Psoas muscle (tissue), 8 donors: ENCODE data around the gene PRR9. TPM values are rescaled to one million over a fixed set of nuclear protein-coding genes. Genes with fewer than 3 reads are reported as not detected.

Source experiments
- ATAC-seq, 4 donors: fragments of 200-7000 bp; cut with Tn5 transposase; one replicate each; pipeline ENCODE4 v1.9.1; 2020; ENCODE audit warnings: moderate library complexity in 3 of 4, mild to moderate bottlenecking in 2 of 4
- DNase-seq, 2 donors: peaks; one replicate each; pipeline ENCODE4 v3.0.0-alpha.2; 2020
- H3K27ac ChIP-seq: fragments of 200-600 bp; one replicate; pipeline ENCODE4 v1.8.0; 2022
- H3K27me3 ChIP-seq, 3 donors: fragments of 200-600 bp in 1 of 3; one replicate each; pipeline versions ENCODE4 v1.6.1 to v1.8.0; 2013 to 2022; ENCODE audit warnings: low read length in 2 of 3, mild to moderate bottlenecking in 2 of 3, moderate library complexity in 1 of 3; ENCODE audit not compliant: insufficient read depth in 3 of 3
- H3K36me3 ChIP-seq, 2 donors: fragments of 200-600 bp in 1 of 2; one replicate each; pipeline versions ENCODE4 v1.6.1 to v1.8.0; 2013 to 2022; ENCODE audit warnings: low read depth in 1 of 2, mild to moderate bottlenecking in 1 of 2, moderate library complexity in 1 of 2; ENCODE audit not compliant: insufficient read depth in 1 of 2
- H3K4me1 ChIP-seq: fragments of 200-600 bp; one replicate; pipeline ENCODE4 v1.8.0; 2022
- H3K4me3 ChIP-seq: fragments of 200-600 bp; one replicate; pipeline ENCODE4 v1.8.0; 2022; ENCODE audit warnings: mild to moderate bottlenecking
- H3K9me3 ChIP-seq: fragments of 200-600 bp; one replicate; pipeline ENCODE4 v1.8.0; 2022
- CTCF ChIP-seq: fragments of 200-600 bp; IDR thresholded peaks from one replicate; pipeline ENCODE4 v1.8.0; 2022; ENCODE audit warnings: antibody characterized with exemption
- WGBS, 3 donors: extraction: QIAGEN DNeasy Blood & Tissue Kit; methylation state at CpG; one replicate each; pipeline versions ENCODE4 v1.1.6 to v1.1.7; 2013; 5-methylcytosine and 5-hydroxymethylcytosine counted together
- intact Hi-C, 2 donors: fragments of 100-400 bp; cut with DNase I; formaldehyde crosslinking; loops; one replicate each; pipeline versions ENCODE4 v1.11.0 to v1.14.2; 2022
- polyA plus RNA-seq, 3 donors: library from polyadenylated mRNA; stranded (reverse); fragments of 200-250 nt; gene quantifications; one replicate each; pipeline ENCODE4 v1.2.3, GENCODE V29; 2013
- total RNA-seq, 4 donors: library from RNA; stranded (reverse); fragmentation: NEBNext Ultra II Directional in 2 of 4; extraction: Animal tissue kit (Norgen Biotek cat#: 25700) in 2 of 4; gene quantifications; one replicate each; pipeline versions ENCODE4 v1.2.1 to v1.2.4, GENCODE V29; 2021 to 2023
- donor health status: healthy with polysubstance abuse.
- donor health status: DM: no; HTN: no; CAD: no; lungs with moderate emphysema.
- donor health status: Bipolar disorder and iron deficiency.
- donor health status: healthy.
- donor health status: DM: yes; HTN: yes; CAD: no.
- donor health status: DM: no; HTN: no; CAD: no.
- donor health status: DM: no; HTN: no; CAD: no.
- donor health status: DM: yes; HTN: yes; CAD: no.

The PRR9 gene
- total and polyA plus RNA-seq, 7 donors = 0.04 TPM; not detected in 6

- Histone ChIP-seq H3K36me3 (no peaks in the 10 kb centered on the region), H3K27ac (no peak overlapping the region), H3K4me3 (no peak overlapping the region), H3K4me1 (peaks cover 4% of the 10 kb centered on the region), H3K27me3 (peaks cover 0 to 51% (median 19%) of the 10 kb centered on the region in 3 donors), H3K9me3 (no peaks in the 10 kb centered on the region)
- 67 to 82% (median 76%) methylated on average over 1 of the region's 1 CpG for WGBS, 3 donors
- DNase-seq (no peak), ATAC-seq (no peak)
- no peak for TF ChIP-seq CTCF
- intact Hi-C loops = no loop called here
These were observed 48.1 kb downstream of the PRR9 start for GRCh38 chr1:153265457-153265856.

Other genes starting within 250 kb of the PRR9 start
- not detected for gene SPRR4, start 246.9 kb upstream of the PRR9 start, total RNA-seq
- gene SPRR4, start 246.9 kb upstream of the PRR9 start, polyA plus RNA-seq = not detected
- gene SPRR1A, start 233.5 kb upstream of the PRR9 start, total RNA-seq = not detected
- not detected for gene SPRR1A, start 233.5 kb upstream of the PRR9 start, polyA plus RNA-seq
- gene SPRR3, start 215.8 kb upstream of the PRR9 start, total RNA-seq = 1 to 10 TPM in 1 of 4 donors, under 1 TPM in 1, not detected in 2; 0.32 to 1.1 TPM
- gene SPRR3, start 215.8 kb upstream of the PRR9 start, polyA plus RNA-seq = 1 to 10 TPM in 1 of 3 donors, under 1 TPM in 1, not detected in 1; 0.82 to 1.2 TPM
- not detected for gene SPRR1B, start 186.4 kb upstream of the PRR9 start, total RNA-seq
- under 1 TPM in 1 of 3 donors, not detected in 2; 0.23 TPM for gene SPRR1B, start 186.4 kb upstream of the PRR9 start, polyA plus RNA-seq
- gene SPRR2D, start 176.5 kb upstream of the PRR9 start, total RNA-seq = not detected
- gene SPRR2D, start 176.5 kb upstream of the PRR9 start, polyA plus RNA-seq = not detected
- gene SPRR2A, start 160.1 kb upstream of the PRR9 start, total RNA-seq = under 1 TPM in 2 of 4 donors, not detected in 2; 0.34 to 0.56 TPM
- gene SPRR2A, start 160.1 kb upstream of the PRR9 start, polyA plus RNA-seq = under 1 TPM in 1 of 3 donors, not detected in 2; 0.22 TPM
- gene SPRR2B, start 146.0 kb upstream of the PRR9 start, total RNA-seq = not detected
- gene SPRR2B, start 146.0 kb upstream of the PRR9 start, polyA plus RNA-seq = not detected
- not detected for gene SPRR2E, start 123.1 kb upstream of the PRR9 start, total RNA-seq
- gene SPRR2E, start 123.1 kb upstream of the PRR9 start, polyA plus RNA-seq = under 1 TPM in 1 of 3 donors, not detected in 2; 0.14 TPM
- not detected for gene SPRR2F, start 104.1 kb upstream of the PRR9 start, total RNA-seq
- not detected for gene SPRR2F, start 104.1 kb upstream of the PRR9 start, polyA plus RNA-seq
- not detected for gene SPRR2G, start 66.7 kb upstream of the PRR9 start, total RNA-seq
- gene SPRR2G, start 66.7 kb upstream of the PRR9 start, polyA plus RNA-seq = not detected
- gene LELP1, start 14.2 kb upstream of the PRR9 start, total RNA-seq = not detected
- gene LELP1, start 14.2 kb upstream of the PRR9 start, polyA plus RNA-seq = not detected
- gene LORICRIN, start 42.1 kb downstream of the PRR9 start, total RNA-seq = not detected
- under 1 TPM in 2 of 3 donors, not detected in 1; 0.06 to 0.25 TPM for gene LORICRIN, start 42.1 kb downstream of the PRR9 start, polyA plus RNA-seq
- not detected for gene PGLYRP3, start 95.4 kb downstream of the PRR9 start, total RNA-seq
- gene PGLYRP3, start 95.4 kb downstream of the PRR9 start, polyA plus RNA-seq = not detected
- not detected for gene PGLYRP4, start 131.3 kb downstream of the PRR9 start, total RNA-seq
- not detected for gene PGLYRP4, start 131.3 kb downstream of the PRR9 start, polyA plus RNA-seq
- gene S100A9, start 140.3 kb downstream of the PRR9 start, total RNA-seq = 10 to 100 TPM; 26.4 to 60.3 (median 52.2) TPM
- 100 to 1,000 TPM in 1 of 3 donors, 10 to 100 TPM in 2; 38.8 to 111 (median 46.1) TPM for gene S100A9, start 140.3 kb downstream of the PRR9 start, polyA plus RNA-seq
- gene S100A12, start 158.0 kb downstream of the PRR9 start, total RNA-seq = 1 to 10 TPM; 1.2 to 2.8 (median 1.8) TPM
- gene S100A12, start 158.0 kb downstream of the PRR9 start, polyA plus RNA-seq = 1 to 10 TPM in 2 of 3 donors, under 1 TPM in 1; 0.40 to 3.5 (median 1.0) TPM
- 10 to 100 TPM; 26.0 to 57.0 (median 33.5) TPM for gene S100A8, start 173.5 kb downstream of the PRR9 start, total RNA-seq
- gene S100A8, start 173.5 kb downstream of the PRR9 start, polyA plus RNA-seq = 10 to 100 TPM; 16.8 to 30.6 (median 25.2) TPM
- gene S100A7A, start 198.9 kb downstream of the PRR9 start, total RNA-seq = not detected
- not detected for gene S100A7A, start 198.9 kb downstream of the PRR9 start, polyA plus RNA-seq
- gene S100A7, start 243.1 kb downstream of the PRR9 start, total RNA-seq = under 1 TPM in 1 of 4 donors, not detected in 3; 0.60 TPM
- not detected for gene S100A7, start 243.1 kb downstream of the PRR9 start, polyA plus RNA-seq